GM08714 (cell line): ENCODE data around the gene KMT2A.

ENCODE experiments used
- H3K4me3 ChIP-seq: fragments of 200-500 bp; sonication (Bioruptor generic); 2 replicates; pipeline ENCODE4 v1.5.1; 2014; ENCODE audit warnings: mild to moderate bottlenecking, low read length, inconsistent platforms
- ZNF274 ChIP-seq: IDR thresholded peaks from 2 replicates; pipeline ENCODE4 v1.6.1; 2012; ENCODE audit warnings: mild to moderate bottlenecking, low read depth, low read length

KMT2A gene

GRCh38 chr11:118530683-118531596, 94.6 kb downstream of the KMT2A start, which contains the start of gene TMEM25:
Gene TMEM25 (plus strand): TSS chr11:118531192. CDS start chr11:118531802, 610 bp downstream.
- peak within 1 kb of the TSS; percentile 73 for H3K4me3 ChIP-seq
- TF ChIP-seq ZNF274 = no peak

GRCh38 chr11:118531597-118532084, 95.3 kb downstream of the KMT2A start:
- peak overlapping the region; percentile 73 for H3K4me3 ChIP-seq
- TF ChIP-seq ZNF274 = no peak

DNA sequence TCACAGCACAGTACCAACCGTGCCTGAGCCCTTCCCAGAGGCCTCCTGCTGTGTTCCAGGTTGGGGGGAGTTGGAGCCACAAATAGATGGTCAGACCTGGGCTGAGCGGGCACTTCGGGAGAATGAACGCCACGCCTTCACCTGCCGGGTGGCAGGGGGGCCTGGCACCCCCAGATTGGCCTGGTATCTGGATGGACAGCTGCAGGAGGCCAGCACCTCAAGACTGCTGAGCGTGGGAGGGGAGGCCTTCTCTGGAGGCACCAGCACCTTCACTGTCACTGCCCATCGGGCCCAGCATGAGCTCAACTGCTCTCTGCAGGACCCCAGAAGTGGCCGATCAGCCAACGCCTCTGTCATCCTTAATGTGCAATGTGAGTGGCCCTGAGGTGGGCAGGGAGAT, 95.8 kb downstream of the KMT2A start:
- no peak for TF ChIP-seq ZNF274
- no peak overlapping the region for H3K4me3 ChIP-seq

DNA sequence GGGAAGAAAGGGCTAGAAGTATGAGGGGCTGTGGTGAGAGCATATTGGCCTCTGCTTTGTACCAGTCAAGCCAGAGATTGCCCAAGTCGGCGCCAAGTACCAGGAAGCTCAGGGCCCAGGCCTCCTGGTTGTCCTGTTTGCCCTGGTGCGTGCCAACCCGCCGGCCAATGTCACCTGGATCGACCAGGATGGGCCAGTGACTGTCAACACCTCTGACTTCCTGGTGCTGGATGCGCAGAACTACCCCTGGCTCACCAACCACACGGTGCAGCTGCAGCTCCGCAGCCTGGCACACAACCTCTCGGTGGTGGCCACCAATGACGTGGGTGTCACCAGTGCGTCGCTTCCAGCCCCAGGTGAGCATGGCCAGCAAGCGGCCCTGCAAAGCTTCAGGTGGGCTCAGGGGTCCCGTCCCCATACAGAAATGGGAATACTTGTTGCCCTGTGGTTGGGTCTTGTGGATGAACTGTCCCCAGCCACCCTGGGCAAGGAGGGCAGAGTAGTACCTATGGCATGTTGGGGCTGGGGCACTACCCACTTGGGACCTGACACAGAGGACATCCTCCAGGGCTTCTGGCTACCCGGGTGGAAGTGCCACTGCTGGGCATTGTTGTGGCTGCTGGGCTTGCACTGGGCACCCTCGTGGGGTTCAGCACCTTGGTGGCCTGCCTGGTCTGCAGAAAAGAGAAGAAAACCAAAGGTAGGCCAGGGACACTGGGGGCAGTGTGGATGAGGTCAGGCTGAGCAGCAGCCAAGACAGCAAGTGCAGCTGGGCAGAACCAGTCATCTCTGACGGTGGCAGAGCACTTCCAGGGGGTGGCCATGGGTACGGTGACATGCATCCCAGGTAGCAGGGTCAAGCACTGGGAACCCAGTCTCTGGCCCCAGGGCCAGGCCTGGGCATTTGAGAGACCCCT, 96.8 kb downstream of the KMT2A start:
- no peak for TF ChIP-seq ZNF274
- no peak overlapping the region for H3K4me3 ChIP-seq

GRCh38 chr11:118533769-118534729, 97.8 kb downstream of the KMT2A start:
- H3K4me3 ChIP-seq = no peak overlapping the region
- no peak for TF ChIP-seq ZNF274

DNA sequence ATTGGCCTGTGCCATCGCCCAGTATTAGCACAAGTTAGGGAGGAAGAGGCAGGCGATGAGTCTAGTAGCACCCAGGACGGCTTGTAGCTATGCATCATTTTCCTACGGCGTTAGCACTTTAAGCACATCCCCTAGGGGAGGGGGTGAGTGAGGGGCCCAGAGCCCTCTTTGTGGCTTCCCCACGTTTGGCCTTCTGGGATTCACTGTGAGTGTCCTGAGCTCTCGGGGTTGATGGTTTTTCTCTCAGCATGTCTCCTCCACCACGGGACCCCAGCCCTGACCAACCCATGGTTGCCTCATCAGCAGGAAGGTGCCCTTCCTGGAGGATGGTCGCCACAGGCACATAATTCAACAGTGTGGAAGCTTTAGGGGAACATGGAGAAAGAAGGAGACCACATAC, 99.0 kb downstream of the KMT2A start:
- TF ChIP-seq ZNF274 = no peak
- no peak overlapping the region for H3K4me3 ChIP-seq

- no peak for TF ChIP-seq ZNF274
- no peak overlapping the region for H3K4me3 ChIP-seq
Measured at GRCh38 chr11:118536726-118537125, 100.4 kb downstream of the KMT2A start.

DNA sequence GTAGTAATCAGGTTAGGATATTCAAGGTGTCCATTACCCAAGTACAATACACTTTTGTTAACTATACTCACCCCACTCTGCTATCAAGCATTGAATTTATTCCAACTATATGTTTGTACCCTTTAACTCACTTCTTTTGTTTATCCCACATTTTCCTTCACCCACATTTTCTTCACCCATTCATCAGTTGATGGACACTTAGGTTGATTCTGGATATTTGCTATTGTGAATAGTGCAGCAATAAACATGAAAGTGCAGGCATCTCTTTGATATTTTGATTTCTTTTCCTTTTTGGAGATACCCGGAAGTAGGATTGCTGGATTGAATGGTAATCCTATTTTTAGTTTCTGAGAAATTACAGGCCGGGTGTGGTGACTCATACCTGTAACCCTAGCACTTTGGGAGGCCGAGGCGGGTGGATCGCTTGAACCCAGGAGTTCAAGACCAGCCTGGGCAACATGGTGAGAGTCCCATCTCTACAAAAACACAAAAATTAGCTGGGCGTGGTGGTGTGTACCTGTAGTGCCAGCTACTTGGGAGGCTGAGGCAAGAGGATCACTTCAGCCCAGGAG, 101.2 kb downstream of the KMT2A start:
- H3K4me3 ChIP-seq = no peak overlapping the region
- no peak for TF ChIP-seq ZNF274

DNA sequence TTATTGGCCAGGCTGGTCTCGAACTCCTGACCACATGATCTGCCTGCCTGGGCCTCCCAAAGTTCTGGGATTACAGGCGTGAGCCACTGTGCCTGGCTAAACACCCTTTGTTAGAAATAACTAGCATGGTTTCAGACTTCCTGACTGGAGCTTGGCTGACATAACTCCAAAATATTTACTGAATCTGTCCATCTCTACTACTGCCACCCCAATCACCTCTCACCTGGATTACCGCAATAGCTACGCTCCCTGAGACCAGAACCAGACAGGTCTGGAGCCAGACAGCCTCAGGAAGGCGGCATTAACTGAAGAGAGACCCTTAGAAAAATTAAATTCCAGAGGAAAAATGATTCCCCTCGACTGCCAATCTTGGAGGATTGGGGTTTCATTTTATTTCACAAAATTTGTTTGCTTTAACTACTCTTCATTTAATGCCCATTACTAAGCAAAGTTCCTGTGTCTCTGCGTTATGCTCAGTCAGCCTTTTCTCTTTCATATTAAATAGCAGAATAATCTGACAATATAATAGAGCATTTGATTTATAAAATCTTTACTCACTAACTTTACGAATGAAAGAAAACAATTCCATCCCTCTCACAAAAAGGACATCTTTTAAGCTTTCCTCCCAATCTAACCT, 107.8 kb downstream of the KMT2A start:
- TF ChIP-seq ZNF274 = no peak
- H3K4me3 ChIP-seq = no peak overlapping the region

DNA sequence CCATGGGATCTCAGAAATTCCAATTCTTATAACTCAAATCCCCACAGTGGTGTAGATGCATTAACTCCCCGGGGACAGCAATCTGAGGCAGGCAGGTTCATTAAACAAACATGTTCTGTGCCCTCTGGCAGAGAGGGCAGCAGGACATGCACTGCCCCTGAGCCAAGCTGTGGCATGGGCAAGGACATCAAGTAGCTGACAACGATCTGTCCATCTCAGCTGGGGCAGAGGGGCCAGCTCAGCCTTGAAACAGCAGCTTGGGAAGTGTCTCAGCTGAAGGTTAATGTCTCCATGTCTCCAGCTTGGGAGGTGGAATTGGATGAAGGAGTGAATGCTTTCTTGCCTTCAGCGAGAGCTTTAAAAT, 108.3 kb downstream of the KMT2A start:
- no peak overlapping the region for H3K4me3 ChIP-seq
- TF ChIP-seq ZNF274 = no peak

GRCh38 chr11:118545533-118545932, 109.2 kb downstream of the KMT2A start:
- no peak overlapping the region for H3K4me3 ChIP-seq
- no peak for TF ChIP-seq ZNF274

DNA sequence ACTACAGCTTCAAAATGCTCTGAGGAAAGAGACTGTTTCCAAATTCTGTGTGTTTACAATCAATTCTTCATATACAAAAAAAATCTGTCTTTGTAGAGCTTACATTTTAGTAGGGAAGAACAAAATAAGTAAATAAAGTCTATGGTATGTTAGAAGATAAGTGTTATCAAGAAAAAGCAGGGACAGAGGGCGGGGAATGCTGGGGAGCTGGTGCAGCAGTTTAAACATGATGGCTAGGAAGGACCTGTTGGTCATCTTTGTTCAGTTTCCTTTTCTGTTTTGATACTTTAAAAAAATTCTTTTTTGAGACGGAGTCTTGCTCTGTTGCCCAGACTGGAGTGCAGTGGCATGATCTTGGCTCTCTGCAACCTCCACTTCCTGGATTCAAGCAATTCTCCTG, 110.8 kb downstream of the KMT2A start:
- H3K4me3 ChIP-seq = no peak overlapping the region
- no peak for TF ChIP-seq ZNF274

DNA sequence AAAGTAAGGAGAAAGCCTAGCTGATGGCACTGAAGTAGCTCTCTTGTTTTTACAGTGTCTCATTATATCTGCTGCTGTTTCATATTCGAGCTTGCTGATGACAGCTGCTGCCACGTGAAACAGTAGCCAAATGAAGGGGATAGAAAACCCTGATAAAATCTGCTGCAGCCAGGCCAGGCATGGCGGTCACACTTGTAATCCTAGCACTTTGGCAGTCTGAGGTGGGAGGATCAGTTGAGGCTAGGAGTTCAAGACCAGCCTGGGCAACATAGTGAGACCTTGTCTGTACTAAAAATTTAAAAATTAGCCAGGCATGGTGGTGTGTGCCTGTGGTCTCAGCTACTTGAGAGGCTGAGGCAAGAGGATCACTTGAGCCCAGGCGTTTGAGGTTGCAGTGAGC, 116.0 kb downstream of the KMT2A start:
- no peak overlapping the region for H3K4me3 ChIP-seq
- TF ChIP-seq ZNF274 = no peak
